ENCODE results near the gene SFTA2.
"Not testable (repeated sequence)": the region's sequence is repeated elsewhere in the genome, so short reads cannot be mapped to it uniquely, and the experiment has no call there.

The SFTA2 gene

DNA sequence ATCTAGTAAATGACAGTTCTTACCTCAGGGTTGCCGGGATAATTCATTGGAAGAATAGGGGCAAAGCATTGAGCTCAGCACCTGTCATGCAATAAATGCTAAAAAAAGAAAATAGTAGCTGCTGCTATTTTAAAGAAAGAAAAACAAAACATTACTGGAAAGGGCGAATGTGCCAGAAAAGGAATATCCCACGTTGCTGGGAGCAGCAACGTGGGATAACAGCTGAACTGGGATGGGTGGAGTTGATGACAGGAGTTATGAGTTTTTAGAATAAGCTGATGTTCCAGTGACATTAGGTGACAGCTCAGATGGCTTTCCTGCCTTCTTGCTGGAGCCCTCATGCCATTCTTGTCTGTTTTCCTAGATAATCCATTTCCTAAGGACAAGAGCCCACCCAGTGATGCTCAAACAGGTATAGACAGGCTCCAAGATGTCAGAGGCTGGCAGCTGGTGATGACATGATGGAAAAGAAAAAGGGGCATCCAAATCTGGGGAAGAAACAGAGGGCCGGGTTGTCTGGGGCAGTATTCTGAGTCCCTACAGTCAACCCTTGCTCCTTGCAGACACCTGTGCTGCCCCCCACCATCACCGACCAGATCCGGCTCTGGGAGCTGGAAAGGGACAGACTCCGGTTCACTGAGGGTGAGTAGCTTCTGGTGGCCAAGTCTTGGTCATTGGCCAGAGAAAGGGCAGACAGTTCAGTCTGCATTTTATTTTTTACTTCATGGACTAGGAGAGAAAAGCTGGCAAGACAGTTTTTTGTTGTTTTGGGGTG is 19.0 kb downstream of the SFTA2 start:
- DNase-seq (ENCODE audit: low spot score), result no peak

DNA sequence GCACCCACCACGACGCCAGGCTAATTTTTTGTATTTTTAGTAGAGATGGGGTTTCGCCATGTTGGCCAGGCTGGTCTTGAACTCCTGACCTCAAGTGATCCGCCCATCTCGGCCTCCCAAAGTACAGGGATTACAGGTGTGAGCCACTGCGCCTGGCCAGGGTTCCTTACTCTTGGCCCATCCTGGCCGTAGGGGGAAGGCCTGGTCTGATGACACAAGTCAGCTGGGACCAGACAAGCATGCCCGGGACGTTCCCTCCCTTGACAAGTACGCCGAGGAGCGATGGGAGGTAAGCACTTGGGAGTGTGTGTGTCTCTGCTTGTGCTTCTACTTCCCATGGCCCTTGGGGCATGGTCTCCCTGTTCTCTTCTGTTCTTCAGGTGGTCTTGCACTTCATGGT is 21.5 kb downstream of the SFTA2 start:
- not testable (repeated sequence) for DNase-seq (ENCODE audit: low spot score)

DNA sequence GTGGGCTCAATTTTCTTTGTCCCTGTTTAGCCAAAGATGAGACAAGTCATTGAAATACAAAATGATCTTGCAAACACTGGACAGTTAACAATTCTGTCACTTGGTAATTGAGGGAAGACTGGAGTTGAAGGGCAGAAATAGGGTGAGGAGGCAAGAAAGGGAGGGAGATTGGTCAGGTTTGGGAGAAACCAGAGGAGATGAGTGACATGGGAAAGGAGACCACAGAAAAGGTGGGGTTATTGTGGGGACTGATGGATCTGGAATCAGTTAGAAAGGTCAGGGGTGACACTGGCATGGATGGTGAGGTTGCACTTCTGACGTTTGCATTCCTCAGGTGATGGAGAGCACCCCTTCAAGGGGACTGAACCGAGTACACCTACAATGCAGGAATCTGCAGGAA is 23.3 kb downstream of the SFTA2 start:
- DNase-seq (ENCODE audit: low spot score), result no peak

DNA sequence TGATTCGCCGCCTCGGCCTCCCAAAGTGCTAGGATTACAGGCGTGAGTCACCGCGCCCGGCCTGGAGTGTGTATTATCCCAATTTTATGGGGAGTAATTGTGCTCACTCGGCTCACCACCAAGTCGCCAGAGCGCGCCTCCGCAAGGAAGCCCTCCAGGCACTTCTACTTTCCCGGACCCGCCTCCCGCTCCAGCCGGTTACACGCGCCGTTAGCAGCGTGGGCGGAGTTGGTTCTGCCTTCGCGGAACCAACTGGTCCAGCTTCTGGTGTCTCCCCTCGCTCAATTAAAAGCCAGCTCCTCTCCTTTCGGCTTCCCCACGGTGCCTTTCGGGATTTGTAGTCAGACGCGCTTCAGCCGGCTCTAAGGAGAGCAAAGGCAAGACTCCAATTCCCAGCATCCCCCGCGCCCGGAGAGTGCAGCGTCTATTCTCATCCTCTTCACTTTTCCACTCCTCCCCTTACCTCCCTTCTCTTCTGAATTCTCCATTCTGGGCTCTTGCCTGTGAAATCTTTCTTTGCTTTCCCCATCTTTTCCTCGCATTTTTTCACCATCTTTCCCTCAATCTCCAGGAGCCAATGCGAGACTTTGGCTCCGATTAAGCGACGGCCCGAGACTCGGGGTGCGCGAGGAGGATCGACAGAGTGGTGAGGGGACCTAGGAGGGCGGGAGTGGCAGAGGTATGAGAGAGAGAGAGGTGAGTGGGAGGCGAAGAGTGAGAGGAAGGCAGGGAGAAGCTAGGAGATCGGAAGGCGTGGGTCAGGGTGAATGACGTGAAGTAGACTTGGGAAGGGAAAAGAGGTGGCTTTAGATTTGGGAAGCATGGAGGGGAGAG is 24.0 kb downstream of the SFTA2 start, which contains the start of gene GTF2H4:
TSS of gene GTF2H4 (plus strand) at position 450 of the 834 bp plus-strand sequence.
- peak; percentile 96 for DNase-seq (ENCODE audit: low spot score)

DNA sequence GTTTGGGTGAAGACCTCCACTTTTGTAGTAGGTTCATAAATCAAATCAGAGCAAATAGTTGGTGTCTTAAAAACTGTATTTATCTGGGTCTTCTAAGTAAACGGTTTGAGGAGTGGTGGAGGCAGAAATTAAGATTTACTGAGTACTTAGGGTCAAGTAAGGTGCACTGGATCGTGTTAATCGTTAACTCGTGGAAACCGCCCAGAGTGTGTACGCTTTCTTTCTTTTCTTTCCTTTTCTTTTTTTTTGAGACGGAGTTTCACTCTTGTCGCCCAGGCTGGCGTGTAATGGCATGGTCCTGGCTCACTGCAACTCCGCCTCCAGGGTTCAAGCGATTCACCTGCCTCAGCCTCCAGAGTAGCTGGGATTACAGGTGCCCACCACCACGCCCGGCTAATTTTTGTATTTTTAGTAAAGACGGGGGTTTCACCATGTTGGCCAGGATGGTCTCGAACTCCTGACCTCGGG is 24.6 kb downstream of the SFTA2 start:
- DNase-seq (ENCODE audit: low spot score), result not testable (repeated sequence)

DNA sequence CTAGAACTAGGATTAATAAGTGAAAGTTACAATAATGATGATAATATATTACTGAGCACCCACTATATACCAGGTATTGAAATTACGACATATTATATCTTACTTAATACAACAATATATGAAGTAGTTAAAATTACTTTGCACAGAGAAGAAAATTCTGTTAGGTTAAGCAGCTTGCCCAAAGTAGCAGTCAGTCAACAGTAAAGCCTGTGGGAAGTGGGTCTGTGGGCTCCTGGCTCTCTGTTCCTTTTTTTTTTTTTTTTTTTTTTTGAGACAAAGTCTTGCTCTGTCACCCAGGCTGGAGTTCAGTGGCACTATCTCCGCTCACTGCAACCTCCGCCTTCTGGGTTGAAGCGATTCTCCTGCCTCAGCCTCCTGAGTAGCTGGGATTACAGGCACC is 28.7 kb downstream of the SFTA2 start:
- DNase-seq (ENCODE audit: low spot score), result no peak

DNA sequence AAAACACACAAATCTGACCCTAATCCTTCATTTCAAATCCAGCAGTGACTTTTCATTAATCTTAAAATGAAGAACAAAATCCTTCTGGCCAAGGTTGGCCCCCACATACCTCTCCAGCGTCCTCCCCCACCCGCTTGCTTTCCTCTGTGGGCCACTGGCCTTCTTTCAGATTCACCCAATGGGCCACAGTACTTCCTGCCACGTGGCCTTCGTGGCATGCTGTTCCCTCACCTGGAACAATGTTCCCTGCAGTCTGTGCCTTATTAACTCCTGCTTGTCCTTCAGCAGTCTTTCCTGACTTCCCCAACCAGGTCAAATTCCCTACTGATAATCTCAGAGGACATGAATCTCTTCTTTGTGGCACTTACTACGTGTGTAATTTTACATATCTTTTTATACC is 29.3 kb downstream of the SFTA2 start:
- no peak for DNase-seq (ENCODE audit: low spot score)

DNA sequence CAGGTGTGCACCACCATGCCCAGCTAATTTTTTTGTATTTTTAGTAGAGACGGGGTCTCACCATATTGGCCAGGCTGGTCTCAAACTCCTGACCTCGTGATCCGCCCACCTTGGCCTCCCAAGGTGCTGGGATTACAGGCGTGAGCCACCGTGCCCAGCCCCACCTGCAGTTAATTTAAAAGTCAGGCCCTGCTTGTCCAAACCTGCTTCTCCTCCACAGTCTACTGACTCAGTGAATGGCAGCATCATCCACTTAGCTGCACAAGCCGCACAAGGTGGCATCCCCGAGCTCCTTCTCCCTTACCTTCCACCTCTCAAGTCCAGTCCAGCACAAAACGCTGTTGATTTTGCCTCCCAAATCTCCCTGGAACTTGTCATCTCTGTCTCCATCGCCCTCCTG is 29.8 kb downstream of the SFTA2 start:
- not testable (repeated sequence) for DNase-seq (ENCODE audit: low spot score)

DNA sequence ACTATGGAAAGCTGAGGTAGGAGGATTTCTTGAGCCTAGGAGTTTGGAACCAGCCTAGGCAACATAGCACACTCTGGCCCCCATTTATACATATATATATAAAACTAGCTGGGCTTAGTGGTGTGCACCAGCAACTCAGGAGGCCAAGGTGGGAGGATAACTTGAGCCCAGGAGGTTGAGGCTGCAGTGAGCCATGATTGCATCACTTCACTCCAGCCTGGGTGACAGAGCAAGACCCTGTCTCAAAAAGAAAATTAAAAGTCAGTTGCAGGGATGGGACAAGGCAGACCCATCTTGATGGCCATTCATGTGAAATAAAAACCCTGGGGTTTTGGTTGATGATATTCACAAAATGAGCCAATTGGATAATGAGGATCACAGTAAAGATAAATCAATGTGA is 30.5 kb downstream of the SFTA2 start:
- no peak for DNase-seq (ENCODE audit: low spot score)

DNA sequence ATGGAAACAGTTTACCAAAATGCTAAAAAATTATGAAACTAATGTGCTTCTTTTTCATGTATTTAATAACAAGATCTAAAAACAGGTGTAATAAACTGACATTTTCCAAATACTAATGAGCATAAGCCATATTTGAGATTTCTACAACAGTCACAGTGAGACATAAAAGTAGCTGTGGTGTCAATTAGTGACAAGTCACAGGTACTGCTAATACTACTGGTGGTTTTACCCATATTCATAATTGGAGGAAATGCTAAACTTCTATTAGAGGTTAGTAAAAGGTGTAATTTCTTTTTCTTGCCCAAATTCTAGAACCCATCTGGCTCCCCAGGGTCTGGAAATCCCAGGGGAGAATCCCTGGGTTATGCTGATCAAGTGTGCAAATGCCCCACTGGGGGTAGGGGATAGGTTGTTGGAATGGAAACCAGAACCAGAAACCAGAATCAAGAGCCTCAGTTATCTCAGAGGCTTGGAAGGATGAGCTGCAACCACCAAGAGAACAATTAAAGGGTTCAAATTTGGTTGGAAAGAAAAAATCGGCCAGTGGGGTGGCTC is 31.0 kb downstream of the SFTA2 start:
- no peak for DNase-seq (ENCODE audit: low spot score)

DNA sequence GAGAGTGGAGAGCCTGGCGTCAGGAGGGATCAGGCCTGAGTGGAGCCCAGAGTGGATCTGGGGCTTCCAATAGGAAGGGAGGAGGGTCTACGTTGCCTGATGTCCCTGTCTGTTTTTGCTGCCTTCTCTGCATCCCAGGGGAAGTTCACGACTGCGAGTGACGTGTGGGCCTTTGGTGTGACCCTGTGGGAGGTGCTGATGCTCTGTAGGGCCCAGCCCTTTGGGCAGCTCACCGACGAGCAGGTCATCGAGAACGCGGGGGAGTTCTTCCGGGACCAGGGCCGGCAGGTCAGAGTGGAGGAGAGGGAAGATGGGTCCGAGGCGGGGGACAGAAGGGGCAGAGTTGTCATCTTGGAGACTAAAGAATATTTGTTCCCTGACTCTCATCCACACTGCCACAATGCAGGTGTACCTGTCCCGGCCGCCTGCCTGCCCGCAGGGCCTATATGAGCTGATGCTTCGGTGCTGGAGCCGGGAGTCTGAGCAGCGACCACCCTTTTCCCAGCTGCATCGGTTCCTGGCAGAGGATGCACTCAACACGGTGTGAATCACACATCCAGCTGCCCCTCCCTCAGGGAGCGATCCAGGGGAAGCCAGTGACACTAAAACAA is 33.1 kb downstream of the SFTA2 start:
- DNase-seq (ENCODE audit: low spot score), result no peak

DNA sequence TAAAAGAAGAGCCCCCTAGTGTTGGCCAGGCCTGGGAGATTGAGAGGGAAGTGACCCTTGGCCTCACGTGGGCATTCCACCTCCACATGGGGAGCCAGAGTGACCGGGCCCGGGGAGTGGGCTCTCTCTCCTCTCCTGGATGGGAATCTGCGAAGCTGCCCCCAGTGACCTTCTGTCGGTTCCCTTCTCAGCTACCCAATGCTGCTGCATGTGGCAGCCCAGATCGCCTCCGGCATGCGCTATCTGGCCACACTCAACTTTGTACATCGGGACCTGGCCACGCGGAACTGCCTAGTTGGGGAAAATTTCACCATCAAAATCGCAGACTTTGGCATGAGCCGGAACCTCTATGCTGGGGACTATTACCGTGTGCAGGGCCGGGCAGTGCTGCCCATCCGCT is 34.1 kb downstream of the SFTA2 start:
- DNase-seq (ENCODE audit: low spot score), result no peak

DNA sequence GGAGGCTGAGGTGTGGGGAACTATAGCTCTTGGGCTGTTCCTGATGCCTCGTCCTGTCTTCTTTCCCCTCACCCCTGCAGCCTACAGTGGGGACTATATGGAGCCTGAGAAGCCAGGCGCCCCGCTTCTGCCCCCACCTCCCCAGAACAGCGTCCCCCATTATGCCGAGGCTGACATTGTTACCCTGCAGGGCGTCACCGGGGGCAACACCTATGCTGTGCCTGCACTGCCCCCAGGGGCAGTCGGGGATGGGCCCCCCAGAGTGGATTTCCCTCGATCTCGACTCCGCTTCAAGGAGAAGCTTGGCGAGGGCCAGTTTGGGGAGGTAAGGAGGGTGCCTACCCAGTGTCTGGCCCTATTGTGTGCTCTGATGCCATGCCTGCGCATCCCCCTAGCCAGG is 35.4 kb downstream of the SFTA2 start:
- DNase-seq (ENCODE audit: low spot score), result no peak

DNA sequence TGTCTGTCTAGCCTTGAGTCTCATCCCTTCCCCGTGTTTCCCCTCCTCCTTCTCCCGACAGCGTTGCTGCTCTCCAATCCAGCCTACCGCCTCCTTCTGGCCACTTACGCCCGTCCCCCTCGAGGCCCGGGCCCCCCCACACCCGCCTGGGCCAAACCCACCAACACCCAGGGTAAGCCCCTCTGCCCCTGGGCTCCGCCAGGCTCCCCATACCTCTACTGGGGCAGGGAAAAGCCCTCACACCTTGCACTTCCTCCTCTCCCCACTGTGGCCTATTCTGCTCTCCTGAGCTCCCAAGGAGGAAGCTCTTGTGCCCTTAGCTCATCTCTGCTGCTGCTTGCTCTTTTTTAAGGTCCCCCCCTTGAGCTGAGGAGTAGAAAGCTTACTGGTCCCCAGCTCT is 36.6 kb downstream of the SFTA2 start:
- DNase-seq (ENCODE audit: low spot score), result no peak

DNA sequence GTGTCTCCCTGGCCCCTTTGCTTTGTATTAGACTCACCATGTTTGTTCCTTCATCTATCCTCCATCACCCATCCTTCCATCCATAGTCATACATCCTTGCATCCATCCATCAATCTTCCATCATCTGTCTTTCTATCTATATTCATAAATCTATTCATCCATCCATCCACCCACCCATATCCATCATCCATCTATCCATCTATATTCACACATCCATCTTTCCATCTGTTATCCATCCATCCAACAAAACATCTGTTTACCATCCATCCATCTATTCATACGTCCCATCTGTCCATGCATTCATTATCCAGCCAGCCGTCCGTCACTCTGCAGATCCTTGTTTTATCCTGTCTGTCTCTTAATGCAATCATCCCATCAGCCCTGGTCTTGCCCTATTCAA is 37.0 kb downstream of the SFTA2 start:
- no peak for DNase-seq (ENCODE audit: low spot score)

DNA sequence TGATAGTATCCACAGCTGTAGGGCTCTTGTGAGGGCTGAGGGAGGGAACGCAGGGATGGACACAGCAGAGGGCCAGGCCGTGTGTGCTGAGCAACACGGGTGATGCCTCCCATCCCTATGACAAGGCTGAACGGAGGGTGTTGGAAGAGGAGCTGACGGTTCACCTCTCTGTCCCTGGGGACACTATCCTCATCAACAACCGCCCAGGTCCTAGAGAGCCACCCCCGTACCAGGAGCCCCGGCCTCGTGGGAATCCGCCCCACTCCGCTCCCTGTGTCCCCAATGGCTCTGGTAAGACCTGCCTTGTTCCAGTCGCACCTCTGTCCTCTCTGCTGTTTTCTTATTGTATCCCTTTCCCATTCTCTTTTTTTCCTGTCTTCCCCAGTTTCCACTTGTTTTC is 37.6 kb downstream of the SFTA2 start:
- DNase-seq (ENCODE audit: low spot score), result no peak

DNA sequence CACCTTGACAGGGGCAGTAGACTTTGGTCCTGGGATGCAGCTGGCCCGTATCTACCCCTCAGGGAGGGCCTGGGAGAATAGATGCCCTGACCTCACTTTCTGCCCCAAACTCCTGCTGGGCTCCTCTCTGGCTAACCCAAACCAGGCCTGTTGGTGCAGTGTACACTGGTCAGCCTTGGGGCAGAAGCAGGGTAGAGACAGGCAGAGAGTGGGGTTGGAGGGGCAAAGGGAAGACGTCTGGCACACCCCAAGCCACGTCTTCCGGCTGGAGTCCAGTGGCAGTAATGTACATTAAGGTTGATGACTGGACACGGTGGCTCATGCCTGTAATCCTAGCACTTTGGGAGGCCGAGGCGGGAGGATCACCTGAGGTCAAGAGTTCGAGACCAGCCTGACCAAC is 38.3 kb downstream of the SFTA2 start:
- no peak for DNase-seq (ENCODE audit: low spot score)

DNA sequence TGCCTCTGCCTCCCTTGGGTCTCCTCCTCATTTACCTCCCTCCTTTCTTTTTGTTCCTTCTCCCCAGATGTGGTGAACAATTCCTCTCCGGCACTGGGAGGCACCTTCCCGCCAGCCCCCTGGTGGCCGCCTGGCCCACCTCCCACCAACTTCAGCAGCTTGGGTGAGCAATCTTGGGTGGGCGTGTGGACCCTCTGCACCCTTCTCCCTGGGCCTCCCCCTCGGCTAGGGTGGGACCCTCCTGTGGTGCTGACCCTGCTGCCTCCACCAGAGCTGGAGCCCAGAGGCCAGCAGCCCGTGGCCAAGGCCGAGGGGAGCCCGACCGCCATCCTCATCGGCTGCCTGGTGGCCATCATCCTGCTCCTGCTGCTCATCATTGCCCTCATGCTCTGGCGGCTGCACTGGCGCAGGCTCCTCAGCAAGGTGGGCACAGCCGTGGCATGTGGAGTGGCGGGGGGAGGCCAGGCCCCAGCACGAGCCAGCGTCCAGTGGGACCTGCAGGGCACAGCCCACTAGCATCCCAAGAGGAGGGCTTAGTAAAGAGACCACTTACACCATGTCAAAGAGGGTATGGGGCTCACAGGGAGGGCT is 38.9 kb downstream of the SFTA2 start:
- DNase-seq (ENCODE audit: low spot score), result no peak

DNA sequence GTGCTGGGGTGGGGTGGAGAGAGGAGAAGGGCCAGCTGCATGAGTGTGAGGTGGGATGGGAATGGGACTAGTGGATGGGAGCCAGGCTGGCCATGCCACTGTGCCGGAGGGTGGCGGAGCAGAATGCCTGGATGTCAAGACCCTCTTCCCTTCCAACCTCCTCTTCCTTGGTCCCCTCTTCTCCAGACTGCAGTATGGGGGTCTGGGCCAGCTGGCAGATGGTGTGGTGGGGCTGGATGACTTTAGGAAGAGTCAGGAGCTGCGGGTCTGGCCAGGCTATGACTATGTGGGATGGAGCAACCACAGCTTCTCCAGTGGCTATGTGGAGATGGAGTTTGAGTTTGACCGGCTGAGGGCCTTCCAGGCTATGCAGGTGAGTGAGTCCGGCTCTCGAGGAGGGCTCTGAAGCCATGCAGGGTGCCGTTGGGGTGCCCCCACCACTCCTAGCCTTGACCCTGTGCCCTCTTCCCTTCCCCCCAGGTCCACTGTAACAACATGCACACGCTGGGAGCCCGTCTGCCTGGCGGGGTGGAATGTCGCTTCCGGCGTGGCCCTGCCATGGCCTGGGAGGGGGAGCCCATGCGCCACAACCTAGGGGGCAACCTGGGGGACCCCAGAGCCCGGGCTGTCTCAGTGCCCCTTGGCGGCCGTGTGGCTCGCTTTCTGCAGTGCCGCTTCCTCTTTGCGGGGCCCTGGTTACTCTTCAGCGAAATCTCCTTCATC is 40.0 kb downstream of the SFTA2 start:
- DNase-seq (ENCODE audit: low spot score), result no peak

DNA sequence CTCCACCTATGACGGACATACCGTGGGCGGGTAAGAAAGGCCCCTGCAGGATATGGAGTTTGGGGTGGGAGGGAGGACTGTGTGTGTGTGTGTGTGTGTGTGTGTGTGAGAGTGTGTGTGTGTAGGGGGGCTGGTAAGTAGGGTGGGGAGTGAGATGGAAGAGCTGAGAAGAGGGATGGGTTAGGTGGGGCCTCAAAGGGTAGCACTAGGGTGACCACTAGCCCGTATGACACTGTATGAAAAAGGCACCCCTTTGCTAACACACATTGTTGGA is 40.6 kb downstream of the SFTA2 start:
- DNase-seq (ENCODE audit: low spot score), result no peak

DNA sequence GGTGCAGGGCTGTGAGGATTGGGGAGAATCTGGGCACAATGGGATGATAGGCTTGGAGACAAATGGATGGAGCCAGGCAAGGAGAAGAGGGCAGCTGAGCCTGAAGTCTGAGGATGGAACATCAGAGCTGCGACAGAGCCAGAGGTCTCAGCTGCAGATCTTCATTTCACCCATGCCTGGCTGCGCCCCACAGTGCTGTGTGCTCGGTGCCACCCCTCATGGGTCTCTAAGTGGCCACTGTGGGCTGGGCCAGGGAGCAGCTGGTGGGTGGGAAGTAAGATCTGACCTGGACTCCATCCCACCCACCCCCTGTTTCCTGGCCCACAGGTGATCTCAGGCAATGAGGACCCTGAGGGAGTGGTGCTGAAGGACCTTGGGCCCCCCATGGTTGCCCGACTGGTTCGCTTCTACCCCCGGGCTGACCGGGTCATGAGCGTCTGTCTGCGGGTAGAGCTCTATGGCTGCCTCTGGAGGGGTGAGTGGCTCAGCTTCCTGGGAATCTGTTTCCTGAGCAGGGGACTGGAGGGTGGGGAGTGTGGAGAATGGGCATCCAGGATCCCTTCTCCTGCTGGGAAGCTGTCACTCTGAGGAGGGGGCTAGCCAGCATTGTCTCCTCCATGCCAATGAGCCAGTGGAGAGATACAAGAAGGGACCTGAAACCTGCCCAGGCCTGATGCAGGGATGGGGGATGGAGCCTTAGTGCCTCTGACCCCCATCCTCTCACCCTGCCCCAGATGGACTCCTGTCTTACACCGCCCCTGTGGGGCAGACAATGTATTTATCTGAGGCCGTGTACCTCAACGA is 41.1 kb downstream of the SFTA2 start:
- DNase-seq (ENCODE audit: low spot score), result no peak
